ENCODE measurements around the gene FBXO24. TPM values are rescaled to one million over a fixed set of nuclear protein-coding genes. Genes with fewer than 3 reads are reported as not detected.

Gene FBXO24
- total and polyA plus RNA-seq, 2 of the 8 experiments (the other 6 are each of a cell fraction or from before 2014, with no cell fraction given): 0.35 to 0.57 TPM

DNA sequence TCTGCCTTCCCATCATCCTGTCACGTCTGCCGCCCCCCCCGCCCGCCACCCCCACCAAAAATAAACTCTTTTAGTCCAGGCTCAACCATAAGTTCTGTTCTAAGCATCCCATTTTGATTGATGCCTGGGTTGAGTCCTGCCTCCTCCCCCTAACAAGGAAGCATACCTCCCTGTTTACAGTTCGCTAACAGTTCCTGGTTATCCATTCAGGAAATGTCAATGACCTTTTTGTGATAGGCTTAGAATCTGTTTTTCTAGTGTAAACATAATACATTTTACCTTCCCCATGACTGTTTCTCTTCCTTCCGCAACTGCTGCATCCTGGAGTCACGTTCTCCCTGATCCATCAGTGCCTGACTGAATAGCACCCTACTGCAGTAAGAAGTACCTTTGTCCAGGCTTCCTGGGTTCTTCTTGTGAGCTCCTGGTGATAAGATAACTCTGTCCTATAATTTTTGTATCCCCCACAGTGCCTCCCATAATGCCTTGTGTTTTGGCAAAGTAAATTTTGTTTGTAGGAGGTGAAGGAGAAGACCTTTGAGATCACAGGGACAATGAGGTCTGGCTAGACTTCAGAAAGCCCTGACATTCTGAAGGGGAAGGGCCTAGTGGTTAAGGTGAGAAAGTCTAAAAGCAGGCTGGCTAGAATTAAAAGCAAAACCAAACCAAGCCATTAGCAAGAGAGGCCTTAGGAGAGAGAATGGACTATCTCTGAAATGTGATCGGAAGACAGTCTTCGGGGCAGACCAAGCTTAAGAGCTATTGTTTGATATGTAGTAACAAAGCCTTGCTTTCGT, 39.8 kb upstream of the FBXO24 start:
- Histone ChIP-seq H3K4me3 (ENCODE audit: extremely low read depth in 1 of 4, insufficient read depth in 2 of 4, low read depth in 3 of 4, low read length in 4 of 4) (no peak overlapping the region; a peak in 1 of 8 replicates), H3K27me3 (replicated peaks in 1 of 4; ENCODE audit: control insufficient read depth in 3 of 4, extremely low read depth in 1 of 4, insufficient read depth in 3 of 4, low read length in 3 of 4) (no peaks in the 10 kb centered on the region), H2AFZ (ENCODE audit: low read length) (no peak overlapping the region), H4K20me1 (replicated peaks in 1 of 2; ENCODE audit: control insufficient read depth in 1 of 2, insufficient read depth in 2 of 2, low read length in 2 of 2) (no peaks in the 10 kb centered on the region), H3K9ac (replicated peaks in 1 of 4; ENCODE audit: extremely low read depth in 1 of 4, low read depth in 3 of 4, low read length in 3 of 4) (no peak overlapping the region; a peak in 1 of 7 replicates), H2BK120ac (replicated peaks; ENCODE audit: low read depth, low read length) (no peak overlapping the region), H3K36me3 (ENCODE audit: control insufficient read depth in 2 of 4, insufficient read depth in 4 of 4, low read length in 3 of 4) (peaks cover 2 to 9% (median 3%) of the 10 kb centered on the region in 4 experiments; a peak in 5 of 8 replicates), H4K5ac (ENCODE audit: insufficient read length, low read depth, low read length) (no peak overlapping the region), H3K79me1 (ENCODE audit: low read depth, low read length) (peaks cover 2% of the 10 kb centered on the region; the same call in 1 of the 2 replicates), H2BK12ac (ENCODE audit: low read depth, low read length) (peak overlapping the region; percentile 44; the same call in 1 of the 2 replicates), H3K79me2 (ENCODE audit: control insufficient read depth in 1 of 2, insufficient read depth in 2 of 2, low read length in 2 of 2) (peaks cover 0 to 36% of the 10 kb centered on the region in 2 experiments; a peak in 3 of 4 replicates), H3K4ac (replicated peaks; ENCODE audit: insufficient read length, low read depth, low read length) (no peak overlapping the region), H3K56ac (replicated peaks; ENCODE audit: insufficient read length, low read depth, low read length) (no peak overlapping the region), H3K9me3 (ENCODE audit: insufficient read depth in 2 of 2, low read depth in 1 of 2, low read length in 1 of 2) (no peaks in the 10 kb centered on the region), H3K4me1 (replicated peaks in 1 of 4; ENCODE audit: control insufficient read depth in 3 of 4, insufficient read depth in 4 of 4, low read length in 3 of 4) (peaks cover 11 to 42% (median 25%) of the 10 kb centered on the region in 4 experiments; a peak in 6 of 7 replicates), H2BK15ac (ENCODE audit: low read length) (no peak overlapping the region), H3K4me2 (ENCODE audit: insufficient read depth in 1 of 2, low read depth in 2 of 2, low read length in 2 of 2) (peak overlapping the region; percentile 27 to 35; a peak in 3 of 4 replicates), H2AK5ac (ENCODE audit: low read depth, low read length) (peak overlapping the region; percentile 72; the same call in 1 of the 2 replicates), H4K8ac (ENCODE audit: extremely low read depth, insufficient read depth, low read length) (no peak overlapping the region), H2BK20ac (ENCODE audit: low read length) (no peak overlapping the region), H2BK5ac (ENCODE audit: low read depth, low read length) (peak overlapping the region; percentile 26; the same call in 1 of the 2 replicates), H3K27ac (ENCODE audit: low read depth, low read length) (no peak overlapping the region), H3K14ac (ENCODE audit: insufficient read length) (no peak overlapping the region), H3K18ac (ENCODE audit: extremely low read depth, low read length) (no peak overlapping the region), H4K91ac (replicated peaks; ENCODE audit: insufficient read length, low read length) (no peak overlapping the region), H3K23ac (ENCODE audit: insufficient read length) (no peak overlapping the region), H3K23me2 (ENCODE audit: low read depth, low read length) (no peaks in the 10 kb centered on the region)
- DNase-seq (ENCODE audit: low read depth in 1 of 2, low spot score in 2 of 2) (no peak), FAIRE-seq (no peak)
- WGBS, 2 experiments (ENCODE audit: extremely low coverage in 1 of 2, insufficient coverage in 1 of 2, insufficient read length in 1 of 2, insufficient replicate concordance in 2 of 2, low coverage in 1 of 2, low lambda C conversion rate in 2 of 2, missing lambda C conversion rate in 1 of 2): 80% methylated on average over 8 of the region's 10 CpGs; no CpG with 5 or more reads in 1 of the 2 experiments
- ChIA-PET POLR2A (ENCODE audit: partially characterized antibody) (interaction anchor here (0.6 to 2.9 kb wide), 9 partner anchors 11 to 117 kb away, joined by 3 to 10 read pairs (median 4); partner anchors contain the start of genes MEPCE and ZCWPW1), CTCF (ENCODE audit: partially characterized antibody) (interaction anchor here (0.6 to 26.5 kb wide), 8 partner anchors 9 to 124 kb away, joined by 3 to 341 read pairs (median 4); no protein-coding TSS in a partner anchor)
- TF ChIP-seq CHD1 (IDR thresholded peaks at IDR 0.05; ENCODE audit: low read depth, low read length): no peak
- no peak for TF ChIP-seq RFX5 (IDR thresholded peaks at IDR 0.05; ENCODE audit: borderline replicate concordance, low read depth, low read length)
- TF ChIP-seq SRF (IDR thresholded peaks at IDR 0.05; ENCODE audit: low read depth, low read length): no peak

Data from H1 (cell line).